ENCODE data around the gene RAD51B.

The RAD51B gene

GRCh38 chr14:68234101-68234905 lies 414.7 kb downstream of the RAD51B start:
- no peak overlapping the region for H3K27ac ChIP-seq
- POLR2A ChIA-PET (ENCODE audit: low non-redundant PET): no interaction called here

GRCh38 chr14:68235011-68235410 lies 415.4 kb downstream of the RAD51B start:
- POLR2A ChIA-PET (ENCODE audit: low non-redundant PET): no interaction called here
- no peak for DNase-seq (ENCODE audit: low spot score)
- TF ChIP-seq CTCF (conservative IDR thresholded peaks at IDR 0.05; ENCODE audit: low read depth): no peak
- CTCF ChIA-PET: no interaction called here
- H3K27ac ChIP-seq: no peak overlapping the region

More at GRCh38 chr14:68234101-68234905, 414.7 kb downstream of the RAD51B start:
- TF ChIP-seq CTCF (conservative IDR thresholded peaks at IDR 0.05; ENCODE audit: low read depth): no peak
- CTCF ChIA-PET: no interaction called here
- DNase-seq (ENCODE audit: low spot score): no peak

- ChIA-PET CTCF (no interaction called here), POLR2A (ENCODE audit: low non-redundant PET) (no interaction called here)
- no peak overlapping the region for H3K27ac ChIP-seq
- no peak for TF ChIP-seq CTCF (conservative IDR thresholded peaks at IDR 0.05; ENCODE audit: low read depth)
- no peak for DNase-seq (ENCODE audit: low spot score)
These were observed 417.2 kb downstream of the RAD51B start for GRCh38 chr14:68236582-68237458.

GRCh38 chr14:68238551-68238950 lies 419.0 kb downstream of the RAD51B start:
- TF ChIP-seq CTCF (conservative IDR thresholded peaks at IDR 0.05; ENCODE audit: low read depth): no peak
- no peak for DNase-seq (ENCODE audit: low spot score)
- H3K27ac ChIP-seq: no peak overlapping the region
- ChIA-PET POLR2A (ENCODE audit: low non-redundant PET) (no interaction called here), CTCF (interaction anchor here (0.7 kb wide), 1 partner anchor 292 kb away, joined by 4 read pairs; no protein-coding TSS in a partner anchor)

- no peak overlapping the region for H3K27ac ChIP-seq
- ChIA-PET CTCF (no interaction called here), POLR2A (ENCODE audit: low non-redundant PET) (no interaction called here)
- no peak for TF ChIP-seq CTCF (conservative IDR thresholded peaks at IDR 0.05; ENCODE audit: low read depth)
- DNase-seq (ENCODE audit: low spot score): no peak
These were observed 419.4 kb downstream of the RAD51B start for GRCh38 chr14:68238976-68239375.

GRCh38 chr14:68239988-68240771 lies 420.6 kb downstream of the RAD51B start:
- ChIA-PET POLR2A (ENCODE audit: low non-redundant PET) (no interaction called here), CTCF (no interaction called here)
- TF ChIP-seq CTCF (conservative IDR thresholded peaks at IDR 0.05; ENCODE audit: low read depth): no peak
- DNase-seq (ENCODE audit: low spot score): no peak
- no peak overlapping the region for H3K27ac ChIP-seq

Measured in RWPE1 (cell line).